HCT116 (cell line): ENCODE measurements around the gene MOB3A. TPM values are rescaled to one million over a fixed set of nuclear protein-coding genes. Genes with fewer than 3 reads are reported as not detected.
"Not testable (repeated sequence)": the region's sequence is repeated elsewhere in the genome, so short reads cannot be mapped to it uniquely, and the experiment has no call there.

ENCODE experiments used
- ATAC-seq: fragments of 200-7000 bp; cut with Tn5 transposase; 2 replicates; pipeline ENCODE4 v1.9.1; 2020; ENCODE audit warnings: mild to moderate bottlenecking, moderate library complexity
- BruUV-seq: library from RNA; stranded (reverse); fragments of 400-500 nt; replicated peaks from 2 replicates; lab custom pipeline; 2021; lab: Mats Ljungman, UMichigan
- CTCF ChIA-PET: fragments of 300-600 bp; sonication (Branson Sonifier 250); formaldehyde crosslinking; loops from one replicate; lab custom pipeline; 2021; ENCODE audit warnings: antibody characterized with exemption; lab: Charles Lee
- POLR2A ChIA-PET: fragments of 300-600, 350-600 bp; sonication (Branson Sonifier 250); formaldehyde crosslinking; loops from one replicate; lab custom pipeline; 2021; ENCODE audit warnings: antibody characterized with exemption; lab: Charles Lee
- RAD21 ChIA-PET, 2 experiments: fragments of 300-600 bp; sonication (Branson Sonifier 250); formaldehyde crosslinking; loops; one replicate each; lab custom pipeline; 2023; ENCODE audit warnings: low total read pairs in 2 of 2; ENCODE audit not compliant: uncharacterized antibody in 2 of 2, unreplicated experiment in 2 of 2, low non-redundant PET in 1 of 2; lab: Charles Lee
- DNase-seq: peaks from one replicate; pipeline ENCODE4 v3.0.0-alpha.2; 2010; ENCODE audit warnings: low read depth, low spot score
- H2AFZ ChIP-seq: fragments of 200-600 bp; shearing (Covaris generic), sonication (generic); 2 replicates; pipeline ENCODE4 v1.6.1; 2017; ENCODE audit warnings: low read depth, mixed run types, mixed read lengths, antibody characterized with exemption, low read length; ENCODE audit not compliant: poor library complexity, severe bottlenecking
- H3K27ac ChIP-seq: 2 replicates; pipeline ENCODE4 v1.5.1; 2012; ENCODE audit warnings: low read depth, low read length
- H3K27me3 ChIP-seq: fragments of 200-600 bp; sonication (generic); 2 replicates; pipeline ENCODE4 v1.6.1; 2016; ENCODE audit warnings: mixed run types, low read length, mixed read lengths; ENCODE audit not compliant: insufficient read depth
- H3K36me3 ChIP-seq, 2 experiments: fragments of 200-500 bp in 1 of 2; fragments of 200-600 bp in 1 of 2; sonication (Bioruptor generic) in 1 of 2; sonication (generic) in 1 of 2; 2 replicates each; pipeline versions ENCODE4 v1.5.1 to v1.6.1; 2014 to 2016; ENCODE audit warnings: low read length in 2 of 2, inconsistent platforms in 1 of 2, mixed read lengths in 1 of 2, mixed run types in 1 of 2; ENCODE audit not compliant: insufficient read depth in 2 of 2, control insufficient read depth in 1 of 2
- H3K4me1 ChIP-seq, 2 experiments: fragments of 200-600 bp in 1 of 2; sonication (generic) in 1 of 2; 2 replicates each; pipeline versions ENCODE4 v1.5.1 to v1.6.1; 2012 to 2017; ENCODE audit warnings: low read length in 2 of 2, inconsistent platforms in 1 of 2, mild to moderate bottlenecking in 1 of 2, mixed read lengths in 1 of 2, mixed run types in 1 of 2, moderate library complexity in 1 of 2; ENCODE audit not compliant: insufficient read depth in 2 of 2, control insufficient read depth in 1 of 2
- H3K4me2 ChIP-seq: fragments of 200-600 bp; sonication (generic); 2 replicates; pipeline ENCODE4 v1.6.1; 2017; ENCODE audit warnings: mixed run types, low read length, mixed read lengths
- H3K4me3 ChIP-seq, 2 experiments: fragments of 200-600 bp in 1 of 2; sonication (generic) in 1 of 2; replicated peaks in 1 of 2; 2 replicates each; pipeline ENCODE4 v1.5.1; 2011 to 2016; ENCODE audit warnings: low read length in 2 of 2, control low read depth in 1 of 2, low read depth in 1 of 2, mild to moderate bottlenecking in 1 of 2, mixed read lengths in 1 of 2, mixed run types in 1 of 2
- H3K79me2 ChIP-seq: fragments of 200-600 bp; sonication (generic); 2 replicates; pipeline ENCODE4 v1.6.1; 2017; ENCODE audit warnings: mild to moderate bottlenecking, mixed run types, low read length, moderate library complexity, mixed read lengths; ENCODE audit not compliant: insufficient read depth
- H3K9ac ChIP-seq: fragments of 200-600 bp; sonication (generic); 2 replicates; pipeline ENCODE4 v1.6.1; 2016; ENCODE audit warnings: low read length, mixed read lengths
- H3K9me2 ChIP-seq: fragments of 200-600 bp; sonication (generic), shearing (Covaris generic); 2 replicates; pipeline ENCODE4 v1.6.1; 2017; ENCODE audit warnings: mixed run types, mild to moderate bottlenecking, moderate library complexity; ENCODE audit not compliant: insufficient read depth
- H3K9me3 ChIP-seq, 2 experiments: fragments of 200-500 bp in 1 of 2; fragments of 200-600 bp in 1 of 2; sonication (Bioruptor generic) in 1 of 2; sonication (generic) in 1 of 2; 2 replicates each; pipeline ENCODE4 v1.6.1; 2014 to 2017; ENCODE audit warnings: low read length in 2 of 2, mixed read lengths in 2 of 2, inconsistent platforms in 1 of 2, low read depth in 1 of 2, mild to moderate bottlenecking in 1 of 2, mixed run types in 1 of 2, moderate library complexity in 1 of 2; ENCODE audit not compliant: control insufficient read depth in 1 of 2, insufficient read depth in 1 of 2
- H4K20me1 ChIP-seq: fragments of 200-600 bp; sonication (generic), shearing (Covaris generic); 2 replicates; pipeline ENCODE4 v1.6.1; 2017; ENCODE audit warnings: mixed run types, mild to moderate bottlenecking, moderate library complexity; ENCODE audit not compliant: insufficient read depth
- CBX3 ChIP-seq: IDR thresholded peaks from 2 replicates; pipeline ENCODE4 v1.6.1; 2012; ENCODE audit warnings: low read depth
- CEBPB ChIP-seq: IDR thresholded peaks from 2 replicates; pipeline ENCODE4 v1.6.1; 2012; ENCODE audit warnings: low read depth
- EGR1 ChIP-seq: IDR thresholded peaks from 2 replicates; pipeline ENCODE4 v1.6.1; 2012; ENCODE audit warnings: low read depth
- SRF ChIP-seq: IDR thresholded peaks from 2 replicates; pipeline ENCODE4 v1.6.1; 2012; ENCODE audit warnings: low read depth
- TCF7L2 ChIP-seq: IDR thresholded peaks from 2 replicates; pipeline ENCODE4 v1.7.0; 2011; ENCODE audit warnings: borderline replicate concordance, inconsistent platforms; ENCODE audit not compliant: insufficient read depth, insufficient read length; ENCODE audit errors: extremely low read depth
- intact Hi-C: fragments of 100-400 bp; cut with micrococcal nuclease; formaldehyde crosslinking; loops from 2 replicates; pipeline ENCODE4 v1.10.0; 2022
- total RNA-seq: library from RNA; stranded (reverse); gene quantifications from one replicate; pipeline ENCODE4 v1.2.1, GENCODE V29; 2021; ENCODE audit not compliant: unreplicated experiment

Gene MOB3A
- total RNA-seq, 1 experiment from 2014 or later: 32.1 TPM

GRCh38 chr19:2132191-2132590, 36.1 kb upstream of the MOB3A start:
- Histone ChIP-seq H3K9me3 (no peaks in the 10 kb centered on the region), H3K79me2 (peaks cover 64% of the 10 kb centered on the region)
- TF ChIP-seq CBX3: no peak
- TF ChIP-seq SRF: no peak
- no peak for TF ChIP-seq CEBPB
- TF ChIP-seq TCF7L2: no peak
- no peak for TF ChIP-seq EGR1
- TF ChIP-seq, all 23 proteins: peak for 0
- Histone ChIP-seq H4K20me1 (no peaks in the 10 kb centered on the region), H3K4me1 (no peaks in the 10 kb centered on the region), H3K9me2 (no peaks in the 10 kb centered on the region), H3K27me3 (no peaks in the 10 kb centered on the region), H3K4me2 (no peak overlapping the region), H3K36me3 (peaks cover 12 to 51% of the 10 kb centered on the region in 2 experiments), H3K27ac (no peak overlapping the region), H3K9ac (no peak overlapping the region), H2AFZ (no peak overlapping the region), H3K4me3 (no peak overlapping the region)
- intact Hi-C loops: no loop called here
- DNase-seq: no peak
- POLR2A ChIA-PET: no interaction called here
- BruUV-seq: no TSS peak
- CTCF ChIA-PET: no interaction called here
- RAD21 ChIA-PET: no interaction called here
- no peak for ATAC-seq

GRCh38 chr19:2131012-2131975, 35.2 kb upstream of the MOB3A start:
- RAD21 ChIA-PET, H3K9me2 ChIP-seq, POLR2A ChIA-PET, CTCF ChIA-PET, H3K4me3 ChIP-seq, H3K27me3 ChIP-seq, BruUV-seq, H3K9ac ChIP-seq, intact Hi-C loops, H3K27ac ChIP-seq, H4K20me1 ChIP-seq, H2AFZ ChIP-seq, H3K9me3 ChIP-seq, H3K4me1 ChIP-seq, H3K4me2 ChIP-seq, ATAC-seq, DNase-seq: not testable (repeated sequence)
- H3K36me3 ChIP-seq: peaks cover 7 to 55% of the 10 kb centered on the region in 2 experiments
- peaks cover 57% of the 10 kb centered on the region for H3K79me2 ChIP-seq
